ENCODE results near the gene PROCA1. TPM values are rescaled to one million over a fixed set of nuclear protein-coding genes. Genes with fewer than 3 reads are reported as not detected.

Gene PROCA1
- total and polyA plus RNA-seq, 2 of the 13 experiments (the other 11 are each of a cell fraction or from before 2014, with no cell fraction given), result 0.73 to 1.5 TPM

GRCh38 chr17:28722417-28723158, 10.9 kb upstream of the PROCA1 start (continued):
- TF ChIP-seq ZNF773 (CRISPR knock-in tag; IDR thresholded peaks at IDR 0.05; ENCODE audit: borderline replicate concordance) (no peak), ERF (CRISPR knock-in tag; IDR thresholded peaks at IDR 0.05) (no peak), TBX2 (CRISPR knock-in tag; IDR thresholded peaks at IDR 0.05; ENCODE audit: borderline replicate concordance) (no peak), ZNF879 (CRISPR knock-in tag; IDR thresholded peaks at IDR 0.05) (no peak), POLR2A (IDR thresholded peaks at IDR 0.05; ENCODE audit: insufficient read depth in 1 of 2, low read depth in 2 of 2, low read length in 2 of 2) (peak in 1 of 2 experiments; percentile 37; a peak in 2 of 4 replicates), CAMTA2 (CRISPR knock-in tag; IDR thresholded peaks at IDR 0.05; ENCODE audit: borderline replicate concordance) (no peak), ATM (IDR thresholded peaks at IDR 0.05; ENCODE audit: borderline replicate concordance) (no peak), NFKBIZ (CRISPR knock-in tag; IDR thresholded peaks at IDR 0.05) (no peak), ZBTB40 (IDR thresholded peaks at IDR 0.05) (no peak), ZBTB40 (CRISPR knock-in tag; IDR thresholded peaks at IDR 0.05) (no peak), ZNF570 (CRISPR knock-in tag; IDR thresholded peaks at IDR 0.05; ENCODE audit: borderline replicate concordance) (no peak), ZSCAN29 (CRISPR knock-in tag; conservative IDR thresholded peaks at IDR 0.05) (no peak), NR1H2 (CRISPR knock-in tag; IDR thresholded peaks at IDR 0.05; ENCODE audit: borderline replicate concordance, low read depth) (no peak), SSRP1 (CRISPR knock-in tag; IDR thresholded peaks at IDR 0.05) (0 out of 2 replicates have a peak, but pooled peaks have one; percentile 28), ZBTB7A (CRISPR knock-in tag; IDR thresholded peaks at IDR 0.05) (no peak), RBM22 (optimal IDR thresholded peaks at IDR 0.05; ENCODE audit: low read length) (peak; percentile 53)
- TF ChIP-seq, protein P1, sequence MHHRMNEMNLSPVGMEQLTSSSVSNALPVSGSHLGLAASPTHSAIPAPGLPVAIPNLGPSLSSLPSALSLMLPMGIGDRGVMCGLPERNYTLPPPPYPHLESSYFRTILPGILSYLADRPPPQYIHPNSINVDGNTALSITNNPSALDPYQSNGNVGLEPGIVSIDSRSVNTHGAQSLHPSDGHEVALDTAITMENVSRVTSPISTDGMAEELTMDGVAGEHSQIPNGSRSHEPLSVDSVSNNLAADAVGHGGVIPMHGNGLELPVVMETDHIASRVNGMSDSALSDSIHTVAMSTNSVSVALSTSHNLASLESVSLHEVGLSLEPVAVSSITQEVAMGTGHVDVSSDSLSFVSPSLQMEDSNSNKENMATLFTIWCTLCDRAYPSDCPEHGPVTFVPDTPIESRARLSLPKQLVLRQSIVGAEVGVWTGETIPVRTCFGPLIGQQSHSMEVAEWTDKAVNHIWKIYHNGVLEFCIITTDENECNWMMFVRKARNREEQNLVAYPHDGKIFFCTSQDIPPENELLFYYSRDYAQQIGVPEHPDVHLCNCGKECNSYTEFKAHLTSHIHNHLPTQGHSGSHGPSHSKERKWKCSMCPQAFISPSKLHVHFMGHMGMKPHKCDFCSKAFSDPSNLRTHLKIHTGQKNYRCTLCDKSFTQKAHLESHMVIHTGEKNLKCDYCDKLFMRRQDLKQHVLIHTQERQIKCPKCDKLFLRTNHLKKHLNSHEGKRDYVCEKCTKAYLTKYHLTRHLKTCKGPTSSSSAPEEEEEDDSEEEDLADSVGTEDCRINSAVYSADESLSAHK (CRISPR knock-in tag; IDR thresholded peaks at IDR 0.05; ENCODE audit: borderline replicate concordance), result no peak
- TF ChIP-seq, protein P2, sequence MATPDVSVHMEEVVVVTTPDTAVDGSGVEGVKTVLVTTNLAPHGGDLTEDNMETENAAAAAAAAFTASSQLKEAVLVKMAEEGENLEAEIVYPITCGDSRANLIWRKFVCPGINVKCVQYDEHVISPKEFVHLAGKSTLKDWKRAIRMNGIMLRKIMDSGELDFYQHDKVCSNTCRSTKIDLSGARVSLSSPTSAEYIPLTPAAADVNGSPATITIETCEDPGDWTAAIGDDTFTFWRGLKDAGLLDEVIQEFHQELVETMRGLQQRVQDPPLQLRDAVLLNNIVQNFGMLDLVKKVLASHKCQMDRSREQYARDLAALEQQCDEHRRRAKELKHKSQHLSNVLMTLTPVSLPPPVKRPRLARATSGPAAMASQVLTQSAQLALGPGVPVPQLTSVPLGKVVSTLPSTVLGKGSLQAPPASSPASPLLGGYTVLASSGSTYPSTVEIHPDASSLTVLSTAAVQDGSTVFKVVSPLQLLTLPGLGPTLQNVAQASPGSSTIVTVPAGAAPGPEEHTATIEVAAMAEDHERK (CRISPR knock-in tag; IDR thresholded peaks at IDR 0.05; ENCODE audit: low read depth), result no peak

Measured in HepG2 (cell line).